Activated CD4-positive, alpha-beta T cell treated with anti-CD3 and anti-CD28 coated beads, Interleukin-2, Interleukin-4, amounts not matched to agents 100 ng/mL and 50 ng/mL, durations not matched to agents 16 hours and 8 hours (primary cell): ENCODE data around the gene GLUD1.
"Not testable (repeated sequence)": the region's sequence is repeated elsewhere in the genome, so short reads cannot be mapped to it uniquely, and the experiment has no call there.

ENCODE experiments used
- DNase-seq: peaks from one replicate; pipeline ENCODE4 v3.0.0-alpha.2; 2020; ENCODE audit warnings: low spot score

The GLUD1 gene

GRCh38 chr10:87089746-87090145, 4.9 kb downstream of the GLUD1 start:
- DNase-seq = no peak

GRCh38 chr10:87085537-87085936, 9.1 kb downstream of the GLUD1 start:
- DNase-seq = no peak

GRCh38 chr10:87084291-87084782, 10.3 kb downstream of the GLUD1 start:
- peak; percentile 76 for DNase-seq

DNA sequence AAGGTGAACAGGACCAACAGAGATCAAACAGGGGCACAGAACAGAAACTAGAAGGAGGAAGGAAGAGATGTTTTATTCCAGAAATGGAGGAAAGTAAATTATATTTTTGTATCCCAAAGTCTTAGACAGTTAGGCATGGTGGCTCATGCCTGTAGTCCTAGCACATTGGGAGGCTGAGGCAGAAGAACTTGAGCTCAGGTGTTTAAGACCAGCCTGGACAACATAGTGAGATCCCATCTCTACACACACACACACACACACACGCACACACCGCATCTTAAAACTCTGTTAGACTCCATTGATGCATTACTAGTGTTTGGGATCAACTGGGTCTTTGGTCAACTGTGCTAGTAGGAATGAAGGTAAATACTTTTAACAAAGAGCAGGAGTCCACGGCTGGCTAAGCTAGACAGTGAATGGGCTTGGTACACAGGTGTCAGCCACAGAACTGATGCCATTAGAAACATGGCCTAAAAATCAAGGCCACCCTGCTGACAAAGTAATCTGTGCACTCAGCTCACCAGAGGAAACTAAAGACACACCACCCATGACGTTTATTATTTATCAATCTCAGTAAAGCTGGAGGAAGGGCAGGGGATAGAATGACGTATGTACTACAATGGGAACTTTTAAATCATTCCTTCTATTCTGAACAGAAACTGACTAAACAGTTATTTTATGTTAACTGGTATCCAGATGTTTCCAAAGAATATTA, 10.9 kb downstream of the GLUD1 start:
- peak; percentile 58 for DNase-seq

DNA sequence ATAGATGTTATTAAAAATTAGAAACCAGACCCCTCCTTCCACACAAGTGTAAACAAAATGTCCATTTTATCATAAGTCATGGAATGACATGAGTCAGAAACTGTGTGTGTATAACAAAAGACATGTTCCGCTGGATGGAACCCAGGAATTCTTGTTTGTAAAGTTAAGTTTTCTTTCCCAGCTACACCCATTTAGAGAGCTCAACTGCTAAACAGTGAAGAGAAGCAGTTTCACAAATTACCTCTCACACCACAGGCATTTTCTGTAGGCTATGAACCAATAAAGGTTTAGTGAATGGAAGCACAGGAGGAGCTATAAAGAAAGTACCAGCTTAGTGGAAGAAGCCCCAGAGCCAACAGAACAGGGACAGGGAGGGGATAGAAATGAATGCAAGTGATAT, 12.4 kb downstream of the GLUD1 start:
- not testable (repeated sequence) for DNase-seq

DNA sequence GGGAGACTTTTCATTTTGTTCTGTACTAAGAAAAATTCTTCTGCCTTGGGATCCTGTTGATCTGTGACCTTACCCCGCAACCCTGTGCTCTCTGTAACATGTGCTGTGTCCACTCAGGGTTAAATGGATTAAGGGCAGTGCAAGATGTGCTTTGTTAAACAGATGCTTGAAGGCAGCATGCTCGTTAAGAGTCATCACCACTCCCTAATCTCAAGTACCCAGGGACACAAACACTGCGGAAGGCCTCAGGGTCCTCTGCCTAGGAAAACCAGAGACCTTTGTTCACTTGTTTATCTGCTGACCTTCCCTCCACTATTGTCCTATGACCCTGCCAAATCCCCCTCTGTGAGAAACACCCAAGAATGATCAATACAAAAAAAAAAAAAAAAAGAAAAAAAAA, 13.1 kb downstream of the GLUD1 start:
- not testable (repeated sequence) for DNase-seq

DNA sequence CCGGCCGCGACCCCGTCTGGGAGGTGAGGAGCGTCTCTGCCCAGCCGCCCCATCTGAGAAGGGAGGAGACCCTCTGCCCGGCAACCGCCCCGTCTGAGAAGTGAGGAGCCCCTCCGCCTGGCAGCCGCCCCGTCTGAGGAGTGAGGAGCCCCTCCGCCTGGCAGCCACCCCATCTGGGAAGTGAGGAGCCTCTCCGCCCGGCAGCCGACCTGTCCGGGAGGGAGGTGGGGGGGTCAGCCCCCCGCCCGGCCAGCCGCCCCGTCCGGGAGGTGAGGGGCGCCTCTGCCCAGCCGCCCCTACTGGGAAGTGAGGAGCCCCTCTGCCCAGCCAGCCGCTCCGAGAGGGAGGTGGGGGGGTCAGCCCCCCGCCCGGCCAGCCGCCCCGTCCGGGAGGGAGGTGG, 14.0 kb downstream of the GLUD1 start:
- DNase-seq = not testable (repeated sequence)

- DNase-seq = no peak
These were observed 15.4 kb downstream of the GLUD1 start for GRCh38 chr10:87079106-87079836.

- not testable (repeated sequence) for DNase-seq
These were observed 18.2 kb downstream of the GLUD1 start for GRCh38 chr10:87076421-87076820.

- no peak for DNase-seq
These were observed 22.2 kb downstream of the GLUD1 start for GRCh38 chr10:87072449-87072848.

DNA sequence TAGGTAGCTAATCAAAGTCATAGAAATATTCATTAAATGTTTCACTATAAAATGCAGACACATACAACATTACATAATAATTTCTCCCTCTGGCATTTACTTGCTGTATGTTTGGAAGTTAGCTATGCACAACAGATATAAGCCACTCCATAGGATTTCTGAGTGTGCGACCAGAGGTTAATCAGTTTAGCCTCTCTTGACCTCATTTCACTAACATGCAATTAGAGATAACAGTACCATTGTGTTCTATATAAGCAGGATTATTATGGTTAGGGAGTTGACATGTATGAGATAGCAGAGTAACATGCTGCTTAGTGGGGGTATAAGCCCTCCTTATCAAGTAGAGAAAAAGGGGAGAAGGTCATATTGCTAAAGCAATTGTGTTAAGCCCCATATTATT, 26.4 kb downstream of the GLUD1 start:
- DNase-seq = no peak

GRCh38 chr10:87066865-87067264, 27.8 kb downstream of the GLUD1 start:
- no peak for DNase-seq

DNA sequence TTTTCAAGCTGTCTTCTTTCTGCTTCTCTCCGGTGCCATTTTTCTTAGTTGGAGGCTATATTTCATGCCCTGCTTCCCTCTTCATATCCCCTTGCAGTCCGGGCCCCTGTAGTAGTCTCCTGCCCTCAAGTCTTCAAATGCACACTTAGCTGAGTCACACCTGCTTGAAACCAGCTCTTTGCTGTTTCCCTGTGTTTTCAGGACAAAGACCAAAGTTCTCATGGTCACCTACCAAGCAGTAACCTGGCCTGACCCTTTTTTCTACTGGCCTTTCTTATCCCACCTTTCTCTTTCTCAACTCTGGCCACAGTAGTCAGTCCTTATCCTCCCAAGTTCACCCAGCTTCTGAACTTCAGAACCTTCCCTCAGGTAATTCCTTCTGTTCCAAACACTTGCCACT, 28.5 kb downstream of the GLUD1 start:
- DNase-seq = no peak

DNA sequence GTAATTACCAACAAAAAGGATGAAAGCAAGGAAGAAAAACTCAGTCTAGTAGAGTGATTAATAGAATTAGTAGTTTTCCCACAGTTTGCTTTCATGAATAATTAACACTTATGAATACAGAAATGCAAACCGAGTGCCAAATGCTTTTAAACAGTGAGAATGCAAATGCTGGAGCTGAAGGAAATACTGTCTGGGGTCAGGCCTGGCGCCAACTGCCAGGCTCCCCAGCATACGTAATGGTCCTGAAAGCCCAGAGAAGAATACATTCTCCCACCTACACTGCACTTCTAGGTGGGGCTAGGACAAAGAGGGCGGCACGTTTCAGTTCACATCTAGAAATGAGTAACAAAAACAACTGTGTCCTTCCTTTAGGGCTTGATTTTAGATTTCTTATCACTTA, 30.0 kb downstream of the GLUD1 start:
- no peak for DNase-seq

DNA sequence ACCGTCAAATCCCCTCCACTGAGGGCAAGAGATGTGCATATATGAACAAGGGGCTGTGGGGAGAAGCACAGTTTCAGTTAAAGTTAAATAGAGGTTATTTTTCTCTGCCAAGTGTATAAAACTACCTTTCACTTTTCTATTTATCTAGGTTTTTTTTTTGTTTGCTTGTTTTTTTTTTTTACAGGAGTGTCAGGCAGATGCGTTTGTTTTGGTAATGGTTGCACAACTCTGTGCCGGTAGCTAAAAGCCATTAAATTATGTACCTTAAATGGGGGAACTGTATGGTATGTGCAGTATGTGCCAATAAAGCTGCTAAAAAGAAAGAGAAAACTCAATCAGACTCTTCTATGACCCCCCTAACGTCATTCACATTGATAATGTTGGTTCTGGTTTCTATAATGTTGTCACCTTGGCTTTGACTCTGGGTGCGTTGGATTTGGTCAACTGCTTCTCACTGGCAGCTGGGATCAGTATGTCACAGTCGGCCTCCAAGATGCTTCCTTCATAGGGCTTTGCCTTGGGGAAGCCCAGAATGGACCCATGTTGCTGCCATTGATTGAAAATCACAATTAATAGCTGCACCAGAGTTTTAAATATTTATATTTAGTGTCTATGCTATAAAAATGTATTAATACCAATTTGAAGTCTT, 34.2 kb downstream of the GLUD1 start:
- DNase-seq = no peak

- no peak for DNase-seq
These were observed 35.2 kb downstream of the GLUD1 start for GRCh38 chr10:87059401-87059800.

- no peak for DNase-seq
These were observed 36.5 kb downstream of the GLUD1 start for GRCh38 chr10:87058171-87058570.

- DNase-seq = peak; percentile 58
These were observed 40.0 kb downstream of the GLUD1 start for GRCh38 chr10:87054373-87055295.

DNA sequence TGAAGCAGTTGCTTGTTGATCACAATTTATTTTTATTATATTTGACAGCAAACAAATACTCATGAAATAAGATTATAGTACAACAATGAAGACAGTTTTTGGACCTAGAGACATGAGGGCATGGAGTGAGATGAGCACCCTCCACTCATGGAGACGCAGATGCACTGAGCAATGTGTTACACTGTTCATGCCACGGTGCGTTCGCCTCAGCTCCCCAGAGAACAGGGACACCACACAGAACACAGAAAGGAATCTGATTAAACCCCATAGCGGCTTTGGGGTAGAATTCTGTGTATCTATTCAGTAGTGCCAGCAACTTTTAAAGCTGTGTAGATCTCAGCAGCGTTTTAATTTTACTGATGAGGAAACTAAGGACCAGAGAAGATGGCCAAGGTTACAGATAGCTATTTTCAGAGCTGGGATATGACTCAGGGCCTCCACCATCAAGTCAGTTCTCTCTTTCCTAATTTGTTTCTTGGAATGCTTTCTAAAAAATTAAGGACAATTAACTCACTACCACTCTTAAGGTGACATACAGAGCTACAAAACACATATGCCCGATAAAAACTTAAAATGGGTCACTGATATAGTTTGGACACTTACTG, 41.0 kb downstream of the GLUD1 start:
- no peak for DNase-seq

DNA sequence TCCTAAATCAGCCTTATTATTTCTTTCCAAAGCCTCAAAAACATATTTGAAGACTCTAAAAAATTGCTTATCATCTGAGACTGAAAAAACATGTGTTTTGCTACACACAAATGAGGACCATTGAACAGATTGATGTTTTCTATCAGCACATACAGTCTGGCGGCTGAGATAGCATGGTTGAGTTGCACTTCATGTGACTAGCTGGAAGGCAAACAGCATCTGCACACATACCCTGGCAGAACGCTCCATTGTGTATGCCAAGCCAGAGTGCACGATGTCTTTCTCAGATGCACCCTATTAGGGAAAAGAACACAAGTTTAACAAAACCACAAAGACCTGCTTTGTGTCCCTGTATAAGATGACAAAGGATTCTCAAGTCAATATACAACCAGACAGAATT, 41.5 kb downstream of the GLUD1 start:
- DNase-seq = no peak

GRCh38 chr10:87045434-87045938, 49.2 kb downstream of the GLUD1 start:
- no peak for DNase-seq
